TTC549 (cell line): Measurements from ENCODE around the gene BHLHA9.
"Not testable (repeated sequence)": the region's sequence is repeated elsewhere in the genome, so short reads cannot be mapped to it uniquely, and the experiment has no call there.

ENCODE experiments used
- FAIRE-seq: peaks from 2 replicates; lab custom pipeline; 2012; peaks lifted over from hg19 to GRCh38; lab: Jason Lieb, UNC

The BHLHA9 gene

DNA sequence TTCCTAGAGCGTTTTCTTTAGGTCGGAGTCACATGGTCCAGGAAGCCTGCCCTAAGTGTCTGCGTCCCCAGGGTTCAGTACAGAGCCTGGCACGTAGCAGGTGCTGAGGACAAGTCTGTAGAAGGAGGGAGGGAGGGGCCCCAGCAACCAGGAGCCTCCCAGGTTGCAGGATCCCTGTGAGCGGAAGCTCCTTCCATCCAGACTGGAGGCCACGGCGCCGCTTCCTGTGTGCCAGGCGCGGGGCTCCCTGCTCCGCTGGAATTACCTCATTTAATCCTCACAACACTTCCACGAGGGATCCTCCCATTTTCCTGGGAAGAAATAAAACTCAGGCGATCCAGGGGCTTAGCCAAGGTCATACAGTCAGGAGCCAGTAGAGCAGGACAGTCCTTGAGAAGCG, 31.3 kb downstream of the BHLHA9 start:
- FAIRE-seq, result no peak

DNA sequence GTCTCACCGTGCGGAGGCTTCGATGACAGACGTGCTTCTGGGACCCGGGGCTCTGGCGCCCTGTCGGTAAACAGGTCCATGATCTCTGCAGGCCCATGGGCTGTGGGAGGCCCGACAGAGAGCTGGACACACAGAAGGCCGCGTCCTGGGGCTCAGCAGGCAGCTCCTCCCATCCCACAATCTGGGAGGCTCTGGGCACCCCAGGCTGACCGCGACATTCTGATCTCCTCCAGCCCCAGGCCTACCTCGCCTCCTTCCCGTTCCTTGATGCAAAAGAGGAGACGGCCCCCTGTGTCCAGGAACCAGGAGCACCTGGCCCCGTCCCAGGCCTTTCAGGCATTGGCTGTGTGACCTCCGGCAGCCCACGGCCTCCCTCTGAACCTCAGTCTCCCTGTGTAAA, 32.5 kb downstream of the BHLHA9 start:
- no peak for FAIRE-seq

DNA sequence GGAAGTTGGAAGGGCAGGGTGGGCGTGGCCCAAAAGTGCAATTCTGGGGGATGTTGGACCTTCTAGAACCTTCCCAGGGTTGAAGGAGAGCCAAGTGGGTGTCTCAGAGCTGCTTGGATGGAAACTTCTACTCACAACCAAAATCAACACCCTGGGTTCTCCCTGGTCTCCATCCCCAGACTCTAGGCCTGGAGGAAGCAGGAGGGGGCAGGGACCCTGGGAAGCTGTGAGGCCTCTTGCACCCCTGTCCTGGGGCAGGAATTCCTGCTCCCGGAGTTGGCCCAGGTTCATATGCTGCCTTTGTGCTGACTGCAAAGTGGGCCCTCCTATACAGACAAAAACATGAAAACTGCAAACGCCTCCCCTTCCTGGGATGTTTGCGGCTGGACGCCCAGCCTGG, 34.3 kb downstream of the BHLHA9 start:
- no peak for FAIRE-seq

DNA sequence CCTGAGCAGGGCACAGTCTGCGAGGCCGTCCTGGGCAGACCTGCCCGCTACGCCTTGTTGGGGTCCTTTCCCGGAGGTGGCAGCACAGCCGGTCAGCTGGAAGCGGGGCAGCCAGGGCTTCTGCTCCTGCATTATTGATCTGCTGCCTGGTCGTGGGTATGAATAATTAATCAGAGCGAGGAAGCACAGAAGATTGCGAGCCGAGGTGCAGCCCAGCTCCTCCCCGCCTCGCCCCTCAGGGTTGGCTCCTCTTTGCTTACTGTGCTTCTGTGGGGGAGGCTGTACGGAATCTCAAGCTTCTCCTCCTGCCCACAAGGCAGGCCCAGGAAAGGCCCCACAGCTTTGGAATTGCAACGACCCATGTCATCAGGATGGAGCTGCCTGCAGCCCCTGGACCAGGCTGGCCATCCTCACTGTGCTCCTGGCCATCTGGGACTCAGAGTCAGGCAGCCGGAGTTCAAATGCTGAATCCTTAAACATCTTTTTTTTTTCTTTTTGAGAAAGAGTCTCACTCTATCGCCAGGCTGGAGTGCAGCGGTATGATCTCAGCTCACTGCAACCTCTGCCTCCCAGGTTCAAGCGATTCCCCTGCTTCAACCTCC, 34.8 kb downstream of the BHLHA9 start:
- FAIRE-seq, result no peak

DNA sequence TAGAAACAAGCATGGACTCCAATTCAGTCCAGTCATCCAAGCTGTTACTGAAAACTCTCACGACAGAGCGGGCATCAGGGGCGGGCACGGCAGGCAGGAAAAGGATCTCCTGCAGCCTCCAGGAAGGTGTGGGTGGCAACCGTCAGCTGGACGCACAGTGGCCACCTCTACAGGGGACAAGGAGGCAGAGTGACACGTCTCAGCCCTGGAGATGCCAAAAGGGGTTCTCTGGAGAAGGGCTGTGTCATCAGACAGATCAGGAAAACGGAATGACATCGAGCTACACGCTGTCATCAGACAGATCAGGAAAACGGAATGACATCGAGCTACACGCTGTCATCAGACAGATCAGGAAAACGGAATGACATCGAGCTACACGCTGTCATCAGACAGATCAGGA, 37.6 kb downstream of the BHLHA9 start:
- FAIRE-seq, result not testable (repeated sequence)

DNA sequence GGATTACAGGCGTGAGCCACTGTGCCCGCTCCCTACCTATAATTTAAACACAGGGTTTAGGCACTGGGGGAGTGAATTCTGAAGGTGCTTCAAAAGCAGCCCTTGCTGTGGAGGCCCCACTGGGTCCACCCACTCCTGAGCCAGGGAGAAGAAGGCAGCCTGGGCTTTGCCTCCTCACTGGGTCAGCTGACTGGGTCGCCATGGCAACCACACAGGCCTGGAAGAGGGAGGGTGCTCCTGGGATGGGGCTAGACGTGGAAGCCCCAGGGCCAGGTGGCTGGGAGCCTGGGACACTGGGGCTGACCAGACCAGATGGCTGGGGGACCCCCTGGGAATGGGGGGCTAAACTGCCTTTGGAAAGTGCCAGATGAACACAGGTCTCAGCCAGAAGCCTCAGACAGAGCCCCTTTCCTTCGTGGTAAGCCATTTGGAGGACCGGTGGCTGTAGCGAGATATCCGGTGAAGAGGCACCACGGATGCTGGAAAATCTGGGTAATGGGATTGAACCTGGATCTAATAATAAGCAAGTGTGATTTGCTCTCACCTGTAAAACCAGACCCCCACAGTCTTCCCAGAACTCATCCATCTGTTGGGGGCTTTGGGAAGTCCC, 42.1 kb downstream of the BHLHA9 start:
- no peak for FAIRE-seq

DNA sequence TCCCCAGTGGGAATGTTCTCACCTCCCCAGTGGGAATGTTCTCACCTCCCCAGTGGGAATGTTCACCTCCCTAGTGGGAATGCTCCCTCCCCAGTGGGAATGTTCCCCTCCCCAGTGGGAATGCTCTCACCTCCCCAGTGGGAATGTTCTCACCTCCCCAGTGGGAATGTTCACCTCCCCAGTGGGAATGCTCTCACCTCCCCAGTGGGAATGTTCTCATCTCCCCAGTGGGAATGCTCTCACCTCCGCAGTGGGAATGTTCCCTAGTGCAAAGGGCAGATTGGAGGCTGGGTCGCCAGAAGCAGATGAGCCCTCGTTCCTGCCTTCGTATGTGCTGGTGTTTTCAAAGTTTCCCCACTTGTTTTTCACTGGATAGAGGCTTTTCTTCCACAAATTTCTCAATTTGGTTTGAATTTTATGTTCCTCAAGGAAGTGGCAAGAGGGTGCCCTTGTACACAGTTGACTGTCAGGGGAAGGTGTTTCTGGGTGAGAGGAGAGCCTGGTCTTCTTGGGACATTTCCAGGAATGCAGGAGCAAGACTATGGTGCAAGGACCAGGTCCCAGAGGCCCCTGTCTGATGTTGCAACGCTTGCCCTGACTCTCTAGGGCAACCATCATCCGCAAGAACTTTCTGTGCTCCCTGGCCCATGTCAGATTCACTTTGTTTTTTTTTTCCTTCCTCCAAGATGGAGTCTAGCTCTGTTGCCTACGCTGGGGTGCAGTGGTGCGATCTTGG, 43.2 kb downstream of the BHLHA9 start:
- no peak for FAIRE-seq

DNA sequence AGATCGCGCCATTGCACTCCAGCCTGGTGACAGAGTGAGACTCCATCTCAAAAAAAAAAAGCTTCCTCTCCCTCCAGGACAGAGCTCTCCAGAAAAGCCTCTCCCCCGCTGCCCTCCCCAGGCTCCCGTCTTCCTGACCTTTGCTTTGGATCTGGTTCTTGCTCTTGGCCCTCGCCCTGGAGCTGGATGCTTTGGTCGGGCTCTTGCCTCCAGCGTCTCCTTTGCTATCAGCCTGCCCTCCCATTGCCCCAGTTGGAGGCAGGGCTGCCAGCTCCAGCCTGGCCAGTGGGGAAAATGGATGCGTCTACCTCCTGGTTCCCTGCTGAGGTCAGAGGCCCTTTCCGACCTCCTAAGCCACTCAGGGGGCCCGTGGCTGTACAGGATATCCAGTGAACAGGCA, 45.2 kb downstream of the BHLHA9 start:
- no peak for FAIRE-seq

DNA sequence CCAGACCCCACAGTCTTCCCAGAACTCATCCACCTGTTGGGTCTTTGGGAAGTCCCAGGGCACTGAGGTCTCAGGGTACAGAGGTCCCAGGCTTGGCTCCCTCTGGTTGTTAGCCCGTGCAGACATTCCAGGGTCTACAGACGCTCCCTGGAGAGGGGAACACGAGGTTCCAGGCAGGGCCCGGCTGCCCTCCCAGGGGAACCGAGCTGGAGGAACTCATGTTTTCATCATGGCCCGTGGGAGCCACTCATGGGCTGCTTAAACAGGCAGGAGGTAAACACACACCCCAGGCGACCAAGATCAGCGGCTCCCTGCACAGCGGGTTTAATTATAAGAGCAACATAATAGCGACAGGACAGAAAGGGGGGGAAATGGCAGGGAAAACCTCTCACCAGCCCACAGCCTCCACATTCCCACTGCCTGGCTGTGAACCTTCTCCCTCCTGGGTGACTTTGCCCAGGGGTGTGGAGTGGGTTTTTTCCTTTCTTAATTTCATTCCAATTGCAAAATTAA, 45.7 kb downstream of the BHLHA9 start:
- FAIRE-seq, result no peak
